NCI-H1417 (cell line): ENCODE results near the gene HHIP.
"Not testable (repeated sequence)": the region's sequence is repeated elsewhere in the genome, so short reads cannot be mapped to it uniquely, and the experiment has no call there.

Experiments
- DNase-seq, 3 experiments: peaks; one replicate each; lab custom pipeline; 2025; lab: John Stamatoyannopoulos, UW

Gene HHIP

GRCh38 chr4:144748814-144749555 lies 103.0 kb downstream of the HHIP start:
- DNase-seq: no peak

GRCh38 chr4:144750348-144750747 lies 104.4 kb downstream of the HHIP start:
- peak in 2 of 3 experiments; percentile 8 to 59 for DNase-seq

- peak in 1 of 3 experiments; percentile 30 for DNase-seq
Measured at GRCh38 chr4:144754562-144755410, 108.8 kb downstream of the HHIP start.

GRCh38 chr4:144757969-144758368 lies 112.0 kb downstream of the HHIP start:
- no peak for DNase-seq

GRCh38 chr4:144768809-144769208 lies 122.9 kb downstream of the HHIP start:
- DNase-seq: peak in 1 of 3 experiments; percentile 7

GRCh38 chr4:144778364-144778763 lies 132.4 kb downstream of the HHIP start:
- DNase-seq: no peak

GRCh38 chr4:144782345-144782744 lies 136.4 kb downstream of the HHIP start:
- DNase-seq: no peak

GRCh38 chr4:144785961-144786360 lies 140.0 kb downstream of the HHIP start:
- no peak for DNase-seq

GRCh38 chr4:144787365-144788258 lies 141.7 kb downstream of the HHIP start:
- peak; percentile 8 to 47 (median 13) for DNase-seq

GRCh38 chr4:144788469-144788868 lies 142.5 kb downstream of the HHIP start:
- DNase-seq: no peak

GRCh38 chr4:144791933-144792332 lies 146.0 kb downstream of the HHIP start:
- DNase-seq: not testable (repeated sequence)
